SU-DHL-6 (cell line): ENCODE measurements around the gene TNFRSF18.
"Not testable (repeated sequence)": the region's sequence is repeated elsewhere in the genome, so short reads cannot be mapped to it uniquely, and the experiment has no call there.

Experiments
- H2AFZ ChIP-seq: fragments of 200-600 bp; sonication (generic); 2 replicates; pipeline ENCODE4 v1.6.1; 2014; ENCODE audit warnings: low read depth, mild to moderate bottlenecking, moderate library complexity, mixed read lengths, antibody characterized with exemption, low read length; ENCODE audit not compliant: severe bottlenecking
- H3F3A ChIP-seq: fragments of 200-600 bp; shearing (Covaris generic); 2 replicates; pipeline ENCODE4 v1.6.0; 2016; ENCODE audit warnings: antibody characterized with exemption, mild to moderate bottlenecking; ENCODE audit not compliant: insufficient read depth
- H3K27ac ChIP-seq: fragments of 200-600 bp; sonication (generic); 2 replicates; pipeline ENCODE4 v1.5.1; 2016; ENCODE audit warnings: low read depth, mild to moderate bottlenecking, low read length, moderate library complexity, mixed read lengths
- H3K27me3 ChIP-seq: fragments of 200-600 bp; sonication (generic), shearing (Covaris generic); 2 replicates; pipeline ENCODE4 v1.6.0; 2014; ENCODE audit warnings: mild to moderate bottlenecking, low read length
- H3K36me3 ChIP-seq: fragments of 200-600 bp; sonication (generic); 2 replicates; pipeline ENCODE4 v1.6.1; 2014; ENCODE audit warnings: mild to moderate bottlenecking, low read length, mixed read lengths
- H3K4me2 ChIP-seq: fragments of 300-600, 200-600 bp; shearing (Covaris generic), sonication (generic); 2 replicates; pipeline ENCODE4 v1.6.0; 2014; ENCODE audit warnings: low read length, low read depth, mild to moderate bottlenecking; ENCODE audit not compliant: poor library complexity, severe bottlenecking
- H3K4me3 ChIP-seq: fragments of 200-600 bp; sonication (generic); 2 replicates; pipeline ENCODE4 v1.5.1; 2014; ENCODE audit warnings: antibody characterized with exemption, low read length, mild to moderate bottlenecking, mixed read lengths; ENCODE audit not compliant: insufficient read depth, poor library complexity, severe bottlenecking
- H3K79me2 ChIP-seq: fragments of 200-600 bp; sonication (generic); 2 replicates; pipeline ENCODE4 v1.6.1; 2014; ENCODE audit warnings: mild to moderate bottlenecking, low read length, moderate library complexity; ENCODE audit not compliant: insufficient read depth
- H3K9ac ChIP-seq: fragments of 200-600 bp; sonication (generic); 2 replicates; pipeline ENCODE4 v1.7.0; 2014; ENCODE audit warnings: mild to moderate bottlenecking, low read length
- H3K9me2 ChIP-seq: fragments of 200-600 bp; sonication (generic); replicated peaks from 2 replicates; pipeline ENCODE4 v1.6.1; 2014; ENCODE audit warnings: low read length; ENCODE audit not compliant: insufficient read depth
- H3K9me3 ChIP-seq: fragments of 200-600 bp; sonication (generic); 2 replicates; pipeline ENCODE4 v1.6.1; 2014; ENCODE audit warnings: low read length, mixed read lengths; ENCODE audit not compliant: insufficient read depth
- H4K20me1 ChIP-seq: fragments of 200-600 bp; sonication (generic); 2 replicates; pipeline ENCODE4 v1.6.1; 2014; ENCODE audit warnings: low read depth, mild to moderate bottlenecking, antibody characterized with exemption, low read length, moderate library complexity, mixed read lengths
- EZH2phosphoT487 ChIP-seq: fragments of 200-600 bp; sonication (generic), shearing (Covaris generic); conservative IDR thresholded peaks from 2 replicates; pipeline ENCODE4 v1.6.1; 2018; ENCODE audit warnings: mild to moderate bottlenecking, antibody characterized with exemption, low read length, moderate library complexity, mixed read lengths
- TF ChIP-seq, protein P1 (sequence below): fragments of 200-600 bp; sonication (generic); IDR thresholded peaks from one replicate; pipeline ENCODE4 v1.5.1; 2017; ENCODE audit warnings: antibody characterized with exemption, mild to moderate bottlenecking, low read length, moderate library complexity; ENCODE audit not compliant: insufficient read depth, poor library complexity, severe bottlenecking

The TNFRSF18 gene

DNA sequence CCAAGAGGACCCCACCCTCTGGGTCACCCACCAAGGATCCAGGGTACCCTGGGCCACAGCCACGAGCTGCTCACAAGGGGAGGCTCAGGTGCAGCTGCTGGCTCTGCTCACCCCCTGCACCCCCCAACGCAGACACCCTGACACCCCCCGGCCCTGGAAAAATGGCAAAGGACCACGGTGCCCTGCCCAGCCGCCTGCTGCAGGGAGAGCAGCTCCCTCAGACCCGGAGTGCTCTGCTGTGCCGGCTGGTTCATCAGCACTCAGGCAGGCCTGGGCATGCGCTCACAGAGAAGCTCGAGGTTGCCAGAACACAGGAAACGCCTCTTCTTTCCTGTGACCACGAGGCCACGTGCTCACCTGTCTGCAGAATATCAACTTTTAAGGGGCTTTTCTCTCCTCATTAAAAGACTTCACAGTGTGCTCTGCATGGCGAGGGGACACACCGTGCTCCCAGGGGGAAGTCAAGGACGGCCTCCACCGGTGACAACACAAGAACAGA, 44.4 kb upstream of the TNFRSF18 start:
- H3F3A ChIP-seq = no peaks in the 10 kb centered on the region
- no peak overlapping the region for H2AFZ ChIP-seq
- no peaks in the 10 kb centered on the region for H3K79me2 ChIP-seq
- H3K27me3 ChIP-seq = no peaks in the 10 kb centered on the region
- TF ChIP-seq, protein P1, sequence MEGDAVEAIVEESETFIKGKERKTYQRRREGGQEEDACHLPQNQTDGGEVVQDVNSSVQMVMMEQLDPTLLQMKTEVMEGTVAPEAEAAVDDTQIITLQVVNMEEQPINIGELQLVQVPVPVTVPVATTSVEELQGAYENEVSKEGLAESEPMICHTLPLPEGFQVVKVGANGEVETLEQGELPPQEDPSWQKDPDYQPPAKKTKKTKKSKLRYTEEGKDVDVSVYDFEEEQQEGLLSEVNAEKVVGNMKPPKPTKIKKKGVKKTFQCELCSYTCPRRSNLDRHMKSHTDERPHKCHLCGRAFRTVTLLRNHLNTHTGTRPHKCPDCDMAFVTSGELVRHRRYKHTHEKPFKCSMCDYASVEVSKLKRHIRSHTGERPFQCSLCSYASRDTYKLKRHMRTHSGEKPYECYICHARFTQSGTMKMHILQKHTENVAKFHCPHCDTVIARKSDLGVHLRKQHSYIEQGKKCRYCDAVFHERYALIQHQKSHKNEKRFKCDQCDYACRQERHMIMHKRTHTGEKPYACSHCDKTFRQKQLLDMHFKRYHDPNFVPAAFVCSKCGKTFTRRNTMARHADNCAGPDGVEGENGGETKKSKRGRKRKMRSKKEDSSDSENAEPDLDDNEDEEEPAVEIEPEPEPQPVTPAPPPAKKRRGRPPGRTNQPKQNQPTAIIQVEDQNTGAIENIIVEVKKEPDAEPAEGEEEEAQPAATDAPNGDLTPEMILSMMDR = no peak
- TF ChIP-seq EZH2phosphoT487 = no peak
- H3K4me3 ChIP-seq = no peak overlapping the region
- no peaks in the 10 kb centered on the region for H3K9me3 ChIP-seq
- no peaks in the 10 kb centered on the region for H3K36me3 ChIP-seq
- H3K27ac ChIP-seq = peak overlapping the region; percentile 60
- H4K20me1 ChIP-seq = no peaks in the 10 kb centered on the region
- no peaks in the 10 kb centered on the region for H3K9me2 ChIP-seq
- H3K4me2 ChIP-seq = peak overlapping the region; percentile 7
- peak overlapping the region; percentile 46 for H3K9ac ChIP-seq

DNA sequence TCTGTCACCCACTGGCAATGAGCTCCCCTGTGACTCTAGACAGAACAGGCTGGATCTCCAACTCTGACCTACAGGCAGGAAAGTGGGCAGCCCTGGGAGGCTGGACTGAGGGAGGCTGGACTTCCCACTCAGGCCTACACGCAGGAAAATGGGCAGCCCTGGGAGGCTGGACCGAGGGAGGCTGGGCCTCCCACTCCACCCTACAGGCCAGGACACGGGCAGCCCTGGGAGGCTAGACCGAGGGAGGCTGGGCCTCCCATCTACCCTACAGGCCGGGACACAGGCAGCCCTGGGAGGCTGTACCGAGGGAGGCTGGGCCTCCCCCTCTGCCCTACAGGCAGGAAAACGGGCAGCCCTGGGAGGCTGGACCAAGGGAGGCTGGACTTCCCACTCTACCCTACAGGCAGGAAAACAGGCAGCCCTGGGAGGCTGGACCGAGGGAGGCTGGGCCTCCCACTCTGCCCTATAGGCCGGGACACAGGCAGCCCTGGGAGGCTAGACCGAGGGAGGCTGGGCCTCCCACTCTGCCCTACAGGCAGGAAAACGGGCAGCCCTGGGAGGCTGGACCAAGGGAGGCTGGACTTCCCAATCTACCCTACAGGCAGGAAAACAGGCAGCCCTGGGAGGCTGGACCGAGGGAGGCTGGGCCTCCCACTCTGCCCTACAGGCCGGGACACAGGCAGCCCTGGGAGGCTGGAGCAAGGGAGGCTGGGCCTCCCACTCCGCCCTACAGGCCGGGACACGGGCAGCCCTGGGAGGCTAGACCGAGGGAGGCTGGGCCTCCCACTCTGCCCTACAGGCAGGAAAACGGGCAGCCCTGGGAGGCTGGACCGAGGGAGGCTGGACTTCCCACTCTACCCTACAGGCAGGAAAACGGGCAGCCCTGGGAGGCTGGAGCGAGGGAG, 41.9 kb upstream of the TNFRSF18 start:
- H3K79me2 ChIP-seq, H3K27ac ChIP-seq, H3K9me3 ChIP-seq, H2AFZ ChIP-seq, H4K20me1 ChIP-seq, H3K4me2 ChIP-seq, H3K27me3 ChIP-seq, H3F3A ChIP-seq, H3K36me3 ChIP-seq, H3K4me3 ChIP-seq, H3K9me2 ChIP-seq, H3K9ac ChIP-seq: not testable (repeated sequence)

DNA sequence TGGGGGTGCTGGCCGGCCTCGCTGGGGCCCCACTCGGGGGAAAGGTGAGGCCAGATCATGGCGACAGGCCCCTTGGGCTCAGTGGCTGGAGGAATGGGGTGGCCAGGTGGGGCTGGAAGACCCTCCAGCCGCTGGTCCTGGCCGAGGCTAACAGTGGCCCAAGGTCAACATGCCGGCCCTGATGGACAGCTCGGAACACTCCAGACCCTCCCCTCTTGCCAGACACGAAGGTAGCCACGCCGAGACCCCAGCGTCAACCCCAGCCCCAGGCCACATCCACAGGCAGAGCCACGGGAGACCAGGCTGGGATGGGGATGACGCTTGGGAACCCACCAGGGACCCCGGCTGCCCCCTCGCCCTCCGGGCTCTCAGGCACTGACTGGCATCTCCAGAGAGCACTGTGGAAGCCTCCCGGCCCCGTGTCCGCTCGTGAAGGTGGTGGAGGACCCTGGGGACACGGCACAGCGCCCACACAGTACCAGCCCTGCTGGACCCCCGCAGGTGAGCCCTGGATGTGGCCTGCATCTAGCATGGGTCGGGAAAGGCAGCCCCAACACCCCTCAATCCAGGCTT, 41.0 kb upstream of the TNFRSF18 start:
- Histone ChIP-seq H3K9ac (no peak overlapping the region), H3K4me2 (no peak overlapping the region), H3K4me3 (no peak overlapping the region), H3F3A (no peaks in the 10 kb centered on the region), H3K27me3 (no peaks in the 10 kb centered on the region), H3K9me2 (no peaks in the 10 kb centered on the region), H3K27ac (no peak overlapping the region), H2AFZ (no peak overlapping the region), H4K20me1 (no peaks in the 10 kb centered on the region), H3K9me3 (no peaks in the 10 kb centered on the region), H3K36me3 (no peaks in the 10 kb centered on the region), H3K79me2 (no peaks in the 10 kb centered on the region)
- TF ChIP-seq EZH2phosphoT487 = no peak
- TF ChIP-seq, protein P1 = no peak
